ENCODE results near the gene HABP2. TPM values are rescaled to one million over a fixed set of nuclear protein-coding genes. Genes with fewer than 3 reads are reported as not detected.

HABP2 gene
- total and polyA plus RNA-seq, 2 of the 4 experiments (the other 2 are of a cell fraction) = not detected

- H3K36me3 ChIP-seq (ENCODE audit: control insufficient read depth, insufficient read depth, low read length) = no peaks in the 10 kb centered on the region
- dilution Hi-C loops (cut with HindIII; ENCODE audit: low sequenced_read_pairs, unreplicated experiment) (no loop called here), intact Hi-C loops (cut with micrococcal nuclease) (no loop called here), in situ Hi-C loops (cut with MboI; ENCODE audit: low sequenced_read_pairs) (no loop called here)
- H4K5ac ChIP-seq (ENCODE audit: low read depth, low read length) = no peak overlapping the region
- H3K27ac ChIP-seq (ENCODE audit: insufficient read depth, low read length) = no peak overlapping the region
- ATAC-seq (ENCODE audit: low read depth) (no peak), DNase-seq (no peak)
- H3K23ac ChIP-seq (ENCODE audit: low read depth, low read length) = no peak overlapping the region
- no peak overlapping the region for H2BK120ac ChIP-seq (ENCODE audit: low read depth, low read length)
- TF ChIP-seq CEBPB (IDR thresholded peaks at IDR 0.05; ENCODE audit: low read depth, low read length) (no peak), ELK1 (IDR thresholded peaks at IDR 0.05; ENCODE audit: borderline replicate concordance, low read depth, low read length) (no peak), USF2 (IDR thresholded peaks at IDR 0.05; ENCODE audit: low read depth, low read length) (no peak), BHLHE40 (IDR thresholded peaks at IDR 0.05; ENCODE audit: low read depth, low read length) (no peak), MAZ (IDR thresholded peaks at IDR 0.05; ENCODE audit: borderline replicate concordance, low read depth, low read length) (no peak), RAD21 (IDR thresholded peaks at IDR 0.05; ENCODE audit: low read length) (no peak), RCOR1 (IDR thresholded peaks at IDR 0.05; ENCODE audit: insufficient replicate concordance, low read length) (no peak), MAFK (IDR thresholded peaks at IDR 0.05; ENCODE audit: low read depth, low read length) (no peak), FOS (IDR thresholded peaks at IDR 0.05; ENCODE audit: low read depth, low read length) (no peak), NFE2L2 (IDR thresholded peaks at IDR 0.05; ENCODE audit: low read depth, low read length) (no peak), MXI1 (IDR thresholded peaks at IDR 0.05; ENCODE audit: borderline replicate concordance, low read depth, low read length) (no peak), SMC3 (IDR thresholded peaks at IDR 0.05; ENCODE audit: low read depth, low read length) (no peak), CTCF (conservative IDR thresholded peaks at IDR 0.05; ENCODE audit: low read depth, low read length) (no peak), CHD1 (IDR thresholded peaks at IDR 0.05; ENCODE audit: low read depth, low read length) (no peak), POLR2A (IDR thresholded peaks at IDR 0.05; ENCODE audit: low read depth, low read length) (no peak), RFX5 (IDR thresholded peaks at IDR 0.05; ENCODE audit: low read depth, low read length) (no peak)
- no peaks in the 10 kb centered on the region for H3K9me3 ChIP-seq (ENCODE audit: control insufficient read depth, insufficient read depth, low read length)
- ChIA-PET CTCF (no interaction called here), POLR2A (ENCODE audit: unreplicated experiment) (no interaction called here)
- no peak overlapping the region for H2AK5ac ChIP-seq (ENCODE audit: low read depth, low read length)
- H3K27me3 ChIP-seq (ENCODE audit: control insufficient read depth, insufficient read depth, low read length) = peaks cover 8% of the 10 kb centered on the region
- H3K18ac ChIP-seq (ENCODE audit: low read depth, low read length) = no peak overlapping the region
- no peaks in the 10 kb centered on the region for H4K20me1 ChIP-seq (ENCODE audit: insufficient read depth, low read length)
- H3K4me2 ChIP-seq (ENCODE audit: low read depth, low read length) = no peak overlapping the region
- no peak overlapping the region for H4K91ac ChIP-seq (ENCODE audit: insufficient read depth, low read depth, low read length)
- WGBS, 2 experiments (ENCODE audit: extremely low coverage in 2 of 2, insufficient read length in 1 of 2) = no CpG with 5 or more reads among the region's 7 CpGs
- no peak overlapping the region for H3K4ac ChIP-seq (ENCODE audit: low read depth, low read length)
- no peak overlapping the region for H2BK15ac ChIP-seq (ENCODE audit: low read depth, low read length)
- H4K8ac ChIP-seq (ENCODE audit: low read depth in 2 of 2, low read length in 2 of 2) = no peak overlapping the region
- no peaks in the 10 kb centered on the region for H3K79me1 ChIP-seq (ENCODE audit: low read depth in 1 of 2, low read length in 2 of 2)
- no peak overlapping the region for H3K9ac ChIP-seq (ENCODE audit: low read depth, low read length)
- BruUV-seq (replicated peaks) = no TSS peak
- no peaks in the 10 kb centered on the region for H3K4me1 ChIP-seq (ENCODE audit: control insufficient read depth, insufficient read depth, low read length)
- no peak overlapping the region for H3K56ac ChIP-seq (ENCODE audit: extremely low read depth, insufficient read depth, low read length)
- H3K4me3 ChIP-seq (ENCODE audit: insufficient read depth, low read depth, low read length) = no peak overlapping the region
- no peak overlapping the region for H2BK5ac ChIP-seq (ENCODE audit: low read depth, low read length, poor library complexity, severe bottlenecking)
- no peaks in the 10 kb centered on the region; the same call in 1 of the 2 replicates for H3K9me1 ChIP-seq (ENCODE audit: insufficient read depth, low read length)
- no peak overlapping the region for H3K14ac ChIP-seq (replicated peaks; ENCODE audit: low read depth, low read length)
- no peak overlapping the region for H2AFZ ChIP-seq (replicated peaks; ENCODE audit: low read length, poor library complexity)
- H2AK9ac ChIP-seq (replicated peaks; ENCODE audit: low read depth, low read length, poor library complexity) = no peak overlapping the region
- no peak overlapping the region for H2BK20ac ChIP-seq (ENCODE audit: low read depth, low read length)
Measured at GRCh38 chr10:113617086-113617485, 64.2 kb downstream of the HABP2 start.

Measured in IMR-90 (cell line).